Karpas-422 (cell line): ENCODE measurements around the gene PATZ1. TPM values are rescaled to one million over a fixed set of nuclear protein-coding genes. Genes with fewer than 3 reads are reported as not detected.
A peak's percentile ranks its signal among the peaks of the same experiment; 100 is the strongest.
"Not testable (repeated sequence)": the region's sequence is repeated elsewhere in the genome, so short reads cannot be mapped to it uniquely, and the experiment has no call there.

Experiments used
- DNase-seq: peaks from one replicate; pipeline ENCODE4 v3.0.0-alpha.2; 2015
- H2AFZ ChIP-seq: fragments of 200-600 bp; sonication (generic); 2 replicates; pipeline ENCODE4 v1.6.1; 2014; ENCODE audit warnings: antibody characterized with exemption, low read length, mixed read lengths
- H3K27ac ChIP-seq: fragments of 200-600 bp; sonication (generic); 2 replicates; pipeline ENCODE4 v1.5.1; 2014; ENCODE audit warnings: mild to moderate bottlenecking, low read length, moderate library complexity
- H3K27me3 ChIP-seq: fragments of 200-600 bp; sonication (generic); 2 replicates; pipeline ENCODE4 v1.6.1; 2014; ENCODE audit warnings: low read length, mixed read lengths
- H3K36me3 ChIP-seq: fragments of 200-600 bp; sonication (generic); 2 replicates; pipeline ENCODE4 v1.6.1; 2014; ENCODE audit warnings: low read length, mixed read lengths; ENCODE audit not compliant: insufficient read depth
- H3K4me1 ChIP-seq: fragments of 200-600 bp; sonication (generic); 2 replicates; pipeline ENCODE4 v1.6.1; 2014; ENCODE audit warnings: mild to moderate bottlenecking, low read length, mixed read lengths
- H3K4me2 ChIP-seq: fragments of 200-600 bp; sonication (generic); 2 replicates; pipeline ENCODE4 v1.6.1; 2014; ENCODE audit warnings: low read length, low read depth, mild to moderate bottlenecking; ENCODE audit not compliant: poor library complexity, severe bottlenecking
- H3K4me3 ChIP-seq: fragments of 200-600 bp; sonication (generic); 2 replicates; pipeline ENCODE4 v1.5.1; 2014; ENCODE audit warnings: mild to moderate bottlenecking, antibody characterized with exemption, low read length, mixed read lengths
- H3K79me2 ChIP-seq: fragments of 200-600 bp; sonication (generic); 2 replicates; pipeline ENCODE4 v1.6.1; 2014; ENCODE audit warnings: mild to moderate bottlenecking, low read length, mixed read lengths
- H3K9ac ChIP-seq: fragments of 200-600 bp; sonication (generic); 2 replicates; pipeline ENCODE4 v1.6.0; 2014; ENCODE audit warnings: low read length
- H3K9me2 ChIP-seq: fragments of 200-600 bp; sonication (generic), shearing (Covaris generic); replicated peaks from 2 replicates; pipeline ENCODE4 v1.6.0; 2014; ENCODE audit warnings: mild to moderate bottlenecking, low read length, moderate library complexity; ENCODE audit not compliant: insufficient read depth
- H3K9me3 ChIP-seq: fragments of 300-700, 200-600 bp; sonication (generic); 2 replicates; pipeline ENCODE4 v1.6.1; 2014; ENCODE audit warnings: low read length, mixed read lengths
- H4K20me1 ChIP-seq: fragments of 200-600 bp; sonication (generic); 2 replicates; pipeline ENCODE4 v1.6.1; 2014; ENCODE audit warnings: mild to moderate bottlenecking, antibody characterized with exemption, low read length, low read depth; ENCODE audit not compliant: insufficient read depth
- total RNA-seq: library from RNA; depleted of rRNA; stranded (reverse); fragments of >200 nt; shearing (Covaris generic); gene quantifications from 2 replicates; pipeline ENCODE4 v1.2.3, GENCODE V29; 2014; ENCODE audit warnings: low replicate concordance; rRNA removed

The PATZ1 gene, protein sequence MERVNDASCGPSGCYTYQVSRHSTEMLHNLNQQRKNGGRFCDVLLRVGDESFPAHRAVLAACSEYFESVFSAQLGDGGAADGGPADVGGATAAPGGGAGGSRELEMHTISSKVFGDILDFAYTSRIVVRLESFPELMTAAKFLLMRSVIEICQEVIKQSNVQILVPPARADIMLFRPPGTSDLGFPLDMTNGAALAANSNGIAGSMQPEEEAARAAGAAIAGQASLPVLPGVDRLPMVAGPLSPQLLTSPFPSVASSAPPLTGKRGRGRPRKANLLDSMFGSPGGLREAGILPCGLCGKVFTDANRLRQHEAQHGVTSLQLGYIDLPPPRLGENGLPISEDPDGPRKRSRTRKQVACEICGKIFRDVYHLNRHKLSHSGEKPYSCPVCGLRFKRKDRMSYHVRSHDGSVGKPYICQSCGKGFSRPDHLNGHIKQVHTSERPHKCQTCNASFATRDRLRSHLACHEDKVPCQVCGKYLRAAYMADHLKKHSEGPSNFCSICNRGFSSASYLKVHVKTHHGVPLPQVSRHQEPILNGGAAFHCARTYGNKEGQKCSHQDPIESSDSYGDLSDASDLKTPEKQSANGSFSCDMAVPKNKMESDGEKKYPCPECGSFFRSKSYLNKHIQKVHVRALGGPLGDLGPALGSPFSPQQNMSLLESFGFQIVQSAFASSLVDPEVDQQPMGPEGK
- total RNA-seq, result 65.4 and 87.4 TPM in 2 replicates

DNA sequence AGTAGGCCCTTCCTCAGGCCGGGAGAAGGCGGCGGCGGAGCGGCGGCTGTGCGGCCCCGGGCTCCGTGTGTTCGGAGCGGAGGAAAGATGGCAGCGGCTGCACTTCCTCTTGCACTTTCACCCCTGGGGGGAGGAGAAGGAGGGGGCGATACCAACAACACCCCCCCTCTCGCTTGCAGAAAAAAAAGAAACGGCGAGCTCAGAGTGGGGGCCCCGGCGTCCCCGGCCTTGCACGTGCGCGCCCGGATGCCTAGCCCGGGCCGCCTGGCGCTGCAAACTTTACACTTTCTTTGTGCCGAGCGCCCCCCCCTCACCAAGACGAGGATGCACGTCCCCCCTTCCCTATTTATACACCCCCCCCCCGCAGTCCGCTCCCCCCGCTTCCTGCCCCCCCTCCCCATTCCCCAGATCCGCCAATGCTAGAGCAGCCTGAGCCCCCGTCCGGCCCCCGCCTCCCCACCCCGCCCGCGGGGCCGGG, at the start of gene PATZ1:
TSS of gene PATZ1 (minus strand) at position 92 of the 478 bp plus-strand sequence. CDS start 744 bp downstream, outside the sequence.
- Histone ChIP-seq H3K27ac (peak within 1 kb of the TSS; percentile 82), H3K36me3 (peaks cover 36% of the 10 kb centered on the region), H3K79me2 (peaks cover 44% of the 10 kb centered on the region), H2AFZ (peak within 1 kb of the TSS; percentile 18; the same call in 1 of the 2 replicates), H3K4me3 (peak within 1 kb of the TSS; percentile 87), H4K20me1 (peaks cover 43% of the 10 kb centered on the region), H3K9me3 (no peaks in the 10 kb centered on the region), H3K9me2 (no peaks in the 10 kb centered on the region), H3K9ac (peak within 1 kb of the TSS; percentile 95), H3K4me1 (peaks cover 48% of the 10 kb centered on the region), H3K4me2 (peak within 1 kb of the TSS; percentile 98), H3K27me3 (no peaks in the 10 kb centered on the region)
- peak; percentile 95 for DNase-seq

DNA sequence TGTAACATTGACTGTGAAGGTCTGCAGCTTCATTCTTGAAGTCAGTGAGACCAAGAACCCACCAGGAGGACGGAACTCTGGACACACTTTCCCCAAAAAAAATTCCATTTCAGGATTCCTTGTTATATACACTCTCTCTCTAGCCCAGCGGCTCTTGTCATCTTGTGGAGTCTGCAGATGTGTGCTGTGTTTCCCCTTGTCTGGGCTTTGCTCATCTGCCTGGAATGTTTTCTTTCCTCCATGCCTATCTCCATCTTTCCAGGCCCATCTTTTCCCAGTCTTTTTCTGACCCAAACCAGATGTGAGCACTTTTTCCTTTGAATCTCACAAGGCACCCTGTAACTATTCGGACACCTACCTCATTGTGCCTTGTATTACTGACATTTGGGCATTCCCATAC, 48.2 kb upstream of the PATZ1 start:
- no peak for DNase-seq
- Histone ChIP-seq H2AFZ (no peak overlapping the region), H3K79me2 (no peaks in the 10 kb centered on the region)

DNA sequence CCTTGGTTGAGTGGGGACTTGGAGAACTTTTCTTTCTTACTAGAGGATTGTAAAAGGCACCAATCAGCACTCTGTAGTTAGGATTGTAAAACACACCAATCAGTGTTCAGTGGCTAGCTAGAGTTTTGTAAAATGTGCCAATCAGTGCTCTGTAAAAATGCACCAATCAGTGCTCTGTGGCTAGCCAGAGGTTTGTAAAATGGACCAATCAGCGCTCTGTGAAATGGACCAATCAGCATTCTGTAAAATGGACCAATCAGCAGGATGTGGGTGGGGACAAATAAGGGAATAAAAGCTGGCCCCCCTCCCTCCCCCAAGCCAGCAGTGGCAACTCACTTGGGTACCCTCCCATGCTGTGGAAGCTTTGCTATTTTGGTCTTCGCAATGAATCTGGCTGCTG, 47.7 kb upstream of the PATZ1 start:
- H3K4me2 ChIP-seq, result no peak overlapping the region
- peaks cover 6% of the 10 kb centered on the region for H3K9me3 ChIP-seq
- no peak overlapping the region for H3K27ac ChIP-seq
- peaks cover 7% of the 10 kb centered on the region for H3K4me1 ChIP-seq
- H4K20me1 ChIP-seq, result no peaks in the 10 kb centered on the region
- H3K27me3 ChIP-seq, result no peaks in the 10 kb centered on the region
- H3K36me3 ChIP-seq, result no peaks in the 10 kb centered on the region
- no peaks in the 10 kb centered on the region for H3K79me2 ChIP-seq
- no peaks in the 10 kb centered on the region for H3K9me2 ChIP-seq
- DNase-seq, result no peak
- no peak overlapping the region for H2AFZ ChIP-seq
- H3K4me3 ChIP-seq, result no peak overlapping the region
- no peak overlapping the region for H3K9ac ChIP-seq

More for the DNA sequence above, 48.2 kb upstream of the PATZ1 start:
- Histone ChIP-seq H4K20me1 (no peaks in the 10 kb centered on the region), H3K27ac (no peak overlapping the region), H3K9ac (no peak overlapping the region), H3K9me2 (no peaks in the 10 kb centered on the region), H3K4me2 (no peak overlapping the region), H3K9me3 (peaks cover 6% of the 10 kb centered on the region), H3K4me3 (no peak overlapping the region), H3K27me3 (no peaks in the 10 kb centered on the region), H3K4me1 (peaks cover 9% of the 10 kb centered on the region), H3K36me3 (no peaks in the 10 kb centered on the region)

DNA sequence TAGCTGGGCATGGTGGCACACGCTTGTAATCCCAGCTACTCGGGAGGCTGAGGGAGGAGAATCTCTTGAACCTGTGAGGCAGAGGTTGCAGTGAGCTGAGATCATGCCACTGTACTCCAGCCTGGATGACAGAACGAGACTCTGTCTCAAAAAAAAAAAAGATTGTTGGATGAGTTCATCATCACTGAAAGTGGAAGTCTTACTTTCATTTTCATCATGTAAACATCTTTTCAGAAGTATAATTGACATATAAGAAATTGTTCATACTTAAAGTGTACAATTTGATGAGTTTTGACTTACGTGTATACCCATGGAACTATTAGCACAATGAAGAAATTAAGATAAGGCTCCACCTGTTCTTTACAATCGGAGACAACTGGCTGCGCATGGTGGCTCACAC, 32.5 kb upstream of the PATZ1 start:
- H3K9me2 ChIP-seq, H2AFZ ChIP-seq, H3K36me3 ChIP-seq, H3K4me2 ChIP-seq, H3K4me3 ChIP-seq, H3K9me3 ChIP-seq, H3K27ac ChIP-seq, H3K27me3 ChIP-seq, H4K20me1 ChIP-seq, DNase-seq, H3K9ac ChIP-seq, H3K79me2 ChIP-seq: not testable (repeated sequence)
- H3K4me1 ChIP-seq, result peaks cover 10% of the 10 kb centered on the region

DNA sequence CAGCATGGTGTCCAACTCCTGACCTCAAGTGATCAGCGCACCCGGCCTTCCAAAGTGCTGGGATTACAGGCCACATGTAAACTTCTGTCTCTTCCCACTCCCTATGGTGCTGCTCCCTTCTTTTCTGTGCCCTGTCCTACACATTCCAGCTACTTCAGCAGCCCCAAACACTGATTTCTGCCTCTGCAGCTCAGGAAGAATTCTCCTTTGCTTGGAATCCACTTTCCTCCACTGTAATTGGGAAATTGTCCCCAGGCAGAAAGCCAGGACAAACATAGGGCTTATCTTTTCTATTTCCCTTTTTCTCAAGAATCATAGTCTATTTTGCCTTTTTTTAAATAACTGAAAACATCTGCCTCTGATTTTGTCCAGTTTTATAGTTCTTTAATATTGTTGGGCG, 32.0 kb upstream of the PATZ1 start:
- H3K9me2 ChIP-seq, result no peaks in the 10 kb centered on the region
- peaks cover 10% of the 10 kb centered on the region for H3K4me1 ChIP-seq
- H3K4me3 ChIP-seq, result no peak overlapping the region
- no peak for DNase-seq
- H3K36me3 ChIP-seq, result no peaks in the 10 kb centered on the region
- no peak overlapping the region for H3K4me2 ChIP-seq
- H3K79me2 ChIP-seq, result no peaks in the 10 kb centered on the region
- H3K27me3 ChIP-seq, result no peaks in the 10 kb centered on the region
- no peaks in the 10 kb centered on the region for H3K9me3 ChIP-seq
- no peak overlapping the region for H2AFZ ChIP-seq
- no peaks in the 10 kb centered on the region for H4K20me1 ChIP-seq
- H3K9ac ChIP-seq, result no peak overlapping the region
- no peak overlapping the region for H3K27ac ChIP-seq

DNA sequence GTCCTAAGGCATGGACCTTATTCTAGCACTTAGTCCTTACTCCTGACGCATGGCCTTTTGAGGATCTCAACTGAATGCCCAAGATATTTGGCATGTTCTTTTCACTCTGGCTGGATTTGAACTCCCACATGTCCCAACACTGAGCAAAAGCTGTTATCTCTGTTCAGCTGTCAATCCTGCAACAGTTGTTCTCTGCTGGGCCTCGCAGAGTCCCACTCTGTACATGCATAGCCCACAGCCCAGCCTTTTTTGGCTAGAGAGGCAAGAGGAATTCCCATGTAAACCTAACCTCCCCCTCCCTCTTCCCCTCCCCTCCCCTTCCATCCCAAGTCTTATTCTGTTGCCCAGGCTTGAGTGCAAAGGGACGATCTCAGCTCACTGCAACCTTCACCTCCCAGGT, 31.5 kb upstream of the PATZ1 start:
- Histone ChIP-seq H3K4me3 (no peak overlapping the region), H3K27ac (no peak overlapping the region), H3K36me3 (no peaks in the 10 kb centered on the region), H2AFZ (no peak overlapping the region), H4K20me1 (no peaks in the 10 kb centered on the region), H3K9me3 (no peaks in the 10 kb centered on the region), H3K9me2 (no peaks in the 10 kb centered on the region), H3K27me3 (no peaks in the 10 kb centered on the region), H3K4me2 (no peak overlapping the region), H3K9ac (no peak overlapping the region), H3K79me2 (no peaks in the 10 kb centered on the region), H3K4me1 (peaks cover 7% of the 10 kb centered on the region)
- DNase-seq, result no peak

DNA sequence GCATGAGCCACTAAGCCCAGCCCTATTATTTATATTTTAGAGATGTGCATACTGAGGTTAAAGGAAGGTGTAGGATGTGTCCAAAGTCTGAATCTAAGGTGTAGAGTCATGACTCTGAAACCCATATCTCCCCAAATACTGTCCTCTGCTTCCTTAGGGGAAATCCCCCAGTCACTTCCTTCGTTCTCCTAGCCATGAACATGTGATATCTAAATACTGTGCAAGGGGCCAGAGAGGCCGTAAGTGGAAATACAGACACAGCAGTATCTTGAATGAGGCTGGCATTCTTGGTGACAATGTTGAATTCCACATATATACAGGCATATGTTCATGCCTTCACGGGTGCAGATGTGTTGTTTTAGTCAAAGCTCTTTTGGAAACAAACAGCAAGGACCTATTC, 21.3 kb upstream of the PATZ1 start:
- Histone ChIP-seq H3K9me3 (no peaks in the 10 kb centered on the region), H3K79me2 (no peaks in the 10 kb centered on the region), H4K20me1 (no peaks in the 10 kb centered on the region), H3K4me2 (no peak overlapping the region), H3K9me2 (no peaks in the 10 kb centered on the region), H3K27me3 (no peaks in the 10 kb centered on the region), H3K4me1 (no peaks in the 10 kb centered on the region), H2AFZ (no peak overlapping the region), H3K9ac (no peak overlapping the region), H3K36me3 (no peaks in the 10 kb centered on the region), H3K4me3 (no peak overlapping the region), H3K27ac (no peak overlapping the region)
- no peak for DNase-seq

DNA sequence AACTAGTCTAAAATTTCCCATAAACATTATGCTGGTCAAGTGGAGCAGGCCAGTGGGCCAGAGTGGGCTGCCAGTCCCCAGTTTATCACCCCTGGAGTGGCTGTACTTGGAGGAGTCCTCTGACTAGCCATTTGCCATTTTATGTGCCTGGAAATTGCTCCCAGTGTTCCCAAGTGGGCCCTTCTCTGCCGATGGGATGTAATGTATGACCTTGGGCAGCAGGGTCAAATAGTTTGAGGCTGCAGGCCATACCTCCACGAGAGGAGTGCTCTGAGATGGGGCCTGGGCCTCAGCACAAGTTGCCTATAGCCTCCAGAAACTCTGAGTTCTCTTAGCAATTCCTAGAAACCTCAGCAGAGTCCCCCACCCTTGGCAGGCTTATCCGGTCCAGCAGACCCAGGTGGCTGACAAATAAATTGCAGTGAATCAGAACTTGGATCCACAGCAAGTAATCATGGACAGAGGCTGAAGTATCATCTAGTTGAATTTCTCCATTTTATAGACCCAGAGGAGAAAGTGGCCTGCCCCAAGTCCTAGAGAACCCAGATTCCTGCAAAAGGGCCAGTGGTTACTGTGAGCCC, 17.8 kb upstream of the PATZ1 start:
- Histone ChIP-seq H4K20me1 (no peaks in the 10 kb centered on the region), H3K9me2 (no peaks in the 10 kb centered on the region), H3K4me3 (no peak overlapping the region), H3K36me3 (no peaks in the 10 kb centered on the region), H3K27me3 (no peaks in the 10 kb centered on the region), H3K9me3 (no peaks in the 10 kb centered on the region), H3K4me2 (no peak overlapping the region), H3K4me1 (no peaks in the 10 kb centered on the region), H2AFZ (no peak overlapping the region), H3K9ac (no peak overlapping the region), H3K27ac (no peak overlapping the region), H3K79me2 (no peaks in the 10 kb centered on the region)
- no peak for DNase-seq
